GM18507 (cell line): ENCODE data around the gene C6orf136.

ENCODE experiments used
- DNase-seq: peaks from one replicate; pipeline ENCODE4 v3.0.0; 2011; ENCODE audit warnings: low read depth; ENCODE audit not compliant: insufficient read length; ENCODE audit errors: extremely low spot score
- FAIRE-seq: peaks from 2 replicates; lab custom pipeline; 2011; peaks lifted over from hg19 to GRCh38; lab: Jason Lieb, UNC

The C6orf136 gene

DNA sequence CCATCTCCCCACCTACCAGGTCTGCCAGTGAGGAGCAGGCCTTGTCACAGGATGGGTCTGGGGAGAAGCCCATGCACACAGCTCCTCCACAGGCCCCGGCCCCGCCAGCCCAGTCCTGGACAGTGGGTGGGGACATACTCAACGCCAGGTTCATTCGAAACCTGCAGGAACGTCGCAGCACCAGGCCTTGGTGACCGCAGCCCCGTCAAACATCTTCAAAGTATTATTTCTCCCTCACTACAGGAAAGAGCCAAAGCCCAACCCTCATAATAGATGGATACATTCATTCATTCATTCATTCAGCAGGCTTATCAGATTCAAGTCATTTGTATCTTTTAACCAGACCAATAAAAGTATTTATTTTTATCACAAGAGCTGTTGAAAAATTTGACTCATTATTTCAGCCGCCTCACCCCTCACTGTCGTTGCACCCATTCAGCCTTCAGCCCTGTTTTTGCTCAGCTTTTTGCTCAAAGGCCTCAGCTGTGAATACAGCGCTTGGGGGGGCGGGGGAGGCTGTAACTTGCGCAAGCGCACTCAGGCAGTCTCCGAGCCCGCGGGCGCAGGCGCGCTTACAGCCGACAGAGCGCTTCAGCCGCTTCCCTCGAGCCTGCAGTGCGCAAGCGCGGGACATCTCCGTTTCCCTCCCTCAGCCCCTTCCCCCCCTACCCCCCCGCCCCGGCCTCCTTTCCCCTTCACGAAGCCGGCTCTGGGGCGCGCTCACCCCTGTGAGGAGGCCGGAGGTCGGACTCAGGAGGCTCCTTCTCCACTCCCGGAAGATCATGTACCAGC, at the start of gene C6orf136:
C6orf136 (plus strand) TSS at position 684 of the 792 bp plus-strand sequence; CDS start at position 783, 99 bp downstream.
- FAIRE-seq: peak; percentile 66
- DNase-seq: peak; percentile 97

GRCh38 chr6:30597315-30598144, 49.4 kb upstream of the C6orf136 start:
- DNase-seq (peak; percentile 50), FAIRE-seq (peak; percentile 80)

GRCh38 chr6:30598912-30599624, 47.9 kb upstream of the C6orf136 start:
- DNase-seq (no peak), FAIRE-seq (no peak)

DNA sequence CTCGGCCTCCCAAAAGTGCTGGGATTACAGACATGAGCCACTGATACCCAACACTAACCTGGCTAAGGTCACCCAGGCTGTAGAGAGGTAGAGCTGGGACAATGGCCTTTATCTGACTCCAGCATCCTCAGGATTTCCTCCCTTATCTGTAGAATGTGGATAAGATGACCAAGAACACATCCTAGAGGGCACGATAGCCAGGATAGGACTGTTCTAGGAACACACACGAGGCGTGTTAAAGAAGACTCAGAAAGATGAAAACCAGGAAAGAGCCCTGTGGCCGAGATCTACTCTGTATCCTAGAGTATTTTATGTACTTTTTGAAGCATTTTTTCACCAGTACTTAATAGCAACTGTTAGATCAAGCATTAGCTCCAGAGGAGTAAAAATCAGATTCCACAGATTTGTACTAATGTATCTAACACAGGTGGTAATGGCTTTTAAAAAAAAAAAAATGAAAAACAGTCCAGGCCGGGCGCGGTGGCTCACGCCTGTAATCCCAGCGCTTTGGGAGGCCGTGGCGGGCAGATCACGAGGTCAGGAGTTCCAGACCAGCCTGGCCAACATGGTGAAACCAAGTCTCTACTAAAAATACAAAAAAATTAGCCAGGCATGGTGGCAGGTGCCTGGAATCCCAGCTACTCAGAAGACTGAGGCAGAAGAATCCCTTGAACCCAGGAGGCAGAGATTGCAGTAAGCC, 47.2 kb upstream of the C6orf136 start:
- FAIRE-seq (no peak), DNase-seq (no peak)

DNA sequence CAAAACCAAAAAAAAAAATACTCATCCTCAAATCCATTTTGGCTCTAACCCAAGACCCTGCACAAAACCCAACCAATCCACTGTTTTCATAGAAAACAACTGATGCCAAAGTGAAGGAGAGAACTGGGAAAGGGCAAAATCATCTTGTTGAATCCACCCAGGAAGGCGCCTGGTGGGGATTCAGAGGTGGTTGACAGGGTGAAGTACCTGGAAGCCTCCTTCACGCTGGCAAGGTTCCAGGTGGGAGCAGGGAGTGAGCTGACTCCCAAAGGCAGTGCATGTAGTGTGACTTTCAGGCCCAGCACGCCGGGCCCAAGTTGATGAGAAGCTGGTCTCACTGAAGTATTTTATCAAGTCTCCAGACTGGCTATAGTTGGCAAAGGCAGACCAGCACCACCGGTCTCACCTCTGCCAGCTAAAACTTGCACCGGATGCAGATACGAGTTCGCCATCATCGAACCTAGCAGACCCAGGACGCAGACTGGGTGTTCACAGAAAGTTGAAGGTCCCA, 46.4 kb upstream of the C6orf136 start:
- FAIRE-seq (no peak), DNase-seq (no peak)

- DNase-seq (no peak), FAIRE-seq (no peak)
Observed at GRCh38 chr6:30601436-30601814, 45.5 kb upstream of the C6orf136 start.

- DNase-seq (no peak), FAIRE-seq (no peak)
Observed at GRCh38 chr6:30601815-30602641, 44.9 kb upstream of the C6orf136 start.

- no peak for DNase-seq
- no peak for FAIRE-seq
Observed at GRCh38 chr6:30603961-30604360, 43.0 kb upstream of the C6orf136 start.

DNA sequence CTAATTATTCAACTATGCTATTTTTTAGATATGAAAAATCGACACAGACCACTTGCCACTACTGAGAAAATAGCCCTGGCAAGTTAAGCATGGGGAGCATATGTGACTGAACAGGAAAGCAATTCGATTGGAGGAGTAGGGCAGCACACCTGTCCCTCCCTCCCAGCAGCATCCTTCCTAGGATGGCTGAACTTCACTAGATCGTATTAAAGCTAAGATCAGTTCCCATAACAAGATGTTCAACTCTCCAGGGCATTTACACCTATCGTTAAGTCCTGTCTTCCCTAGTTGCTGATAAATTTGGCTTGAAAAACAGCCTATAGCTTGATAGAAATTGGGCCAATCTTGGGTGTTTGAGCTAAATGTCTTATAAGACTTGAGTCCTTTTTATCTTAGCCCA, 36.9 kb upstream of the C6orf136 start:
- FAIRE-seq: no peak
- no peak for DNase-seq

- FAIRE-seq (no peak), DNase-seq (no peak)
Observed at GRCh38 chr6:30611150-30611855, 35.6 kb upstream of the C6orf136 start.

- FAIRE-seq (no peak), DNase-seq (no peak)
Observed at GRCh38 chr6:30611856-30612194, 35.1 kb upstream of the C6orf136 start.

- no peak for DNase-seq
Observed at GRCh38 chr6:30612213-30612612, 34.7 kb upstream of the C6orf136 start.

GRCh38 chr6:30612687-30613248, 34.2 kb upstream of the C6orf136 start:
- no peak for FAIRE-seq
- no peak for DNase-seq

More at GRCh38 chr6:30612213-30612612, 34.7 kb upstream of the C6orf136 start:
- no peak for FAIRE-seq

GRCh38 chr6:30613251-30614043, 33.5 kb upstream of the C6orf136 start:
- no peak for FAIRE-seq

GRCh38 chr6:30614044-30614842, 32.7 kb upstream of the C6orf136 start:
- FAIRE-seq (no peak), DNase-seq (no peak)

More at GRCh38 chr6:30613251-30614043, 33.5 kb upstream of the C6orf136 start:
- DNase-seq: no peak

DNA sequence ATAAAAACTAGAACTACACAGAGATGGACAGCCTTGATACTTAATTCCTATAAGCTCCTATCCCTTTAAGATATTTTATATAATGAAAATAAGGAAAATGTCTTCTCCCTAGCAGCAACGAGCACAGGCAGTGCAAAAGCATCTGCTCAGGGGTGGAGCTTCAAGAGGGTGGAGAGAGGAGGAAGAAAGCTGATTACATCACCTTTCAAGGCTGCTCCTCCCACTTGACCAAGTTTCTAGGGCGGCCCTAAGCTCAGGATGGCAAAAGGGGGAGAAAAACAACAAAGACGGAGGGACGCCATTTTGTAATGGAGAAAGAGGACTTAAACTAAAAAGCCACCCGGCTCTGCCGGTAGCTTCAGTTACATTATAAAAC, 32.1 kb upstream of the C6orf136 start:
- peak; percentile 54 for DNase-seq
- peak; percentile 79 for FAIRE-seq
